Measurements from ENCODE around the gene NTSR2.

NTSR2 gene

DNA sequence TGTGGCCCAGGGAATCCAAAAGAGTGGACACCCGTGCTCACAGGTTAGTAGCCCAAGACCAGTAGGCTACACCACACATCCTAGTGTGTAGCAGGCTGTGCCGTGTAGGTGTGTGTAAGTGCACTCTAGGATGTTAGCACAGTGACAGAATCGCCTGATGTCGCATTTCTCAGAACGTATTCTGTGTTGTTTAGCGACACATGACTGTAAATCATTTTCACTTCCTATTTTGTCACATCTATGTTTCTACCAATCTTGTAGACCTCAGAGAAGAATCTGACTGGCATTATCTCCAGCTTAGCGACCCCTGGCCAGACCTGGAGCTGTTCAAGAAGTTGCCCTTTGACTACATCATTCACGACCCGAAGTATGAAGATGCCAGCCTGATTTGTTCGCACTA, 45.1 kb downstream of the NTSR2 start:
- DNase-seq: no peak

DNA sequence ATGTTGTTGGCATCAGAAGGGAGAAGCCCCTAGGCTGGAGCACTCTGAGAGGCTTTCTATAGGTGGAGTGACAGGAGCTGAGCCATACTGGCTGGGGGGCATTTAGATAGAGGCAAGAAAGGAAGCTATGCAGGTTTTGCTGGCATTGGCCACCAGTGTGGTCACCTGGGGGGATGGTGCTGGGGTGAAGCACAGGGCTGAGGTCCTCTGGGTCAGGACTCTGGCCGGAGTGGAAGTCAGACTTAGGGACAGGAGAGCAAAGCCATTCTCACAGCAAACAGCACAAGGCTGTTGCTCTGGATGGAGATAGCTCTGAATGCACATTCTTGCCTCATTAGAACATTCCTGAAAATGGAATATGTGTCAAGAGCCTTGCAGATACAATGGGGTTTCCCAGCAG, 47.4 kb downstream of the NTSR2 start:
- DNase-seq: no peak

DNA sequence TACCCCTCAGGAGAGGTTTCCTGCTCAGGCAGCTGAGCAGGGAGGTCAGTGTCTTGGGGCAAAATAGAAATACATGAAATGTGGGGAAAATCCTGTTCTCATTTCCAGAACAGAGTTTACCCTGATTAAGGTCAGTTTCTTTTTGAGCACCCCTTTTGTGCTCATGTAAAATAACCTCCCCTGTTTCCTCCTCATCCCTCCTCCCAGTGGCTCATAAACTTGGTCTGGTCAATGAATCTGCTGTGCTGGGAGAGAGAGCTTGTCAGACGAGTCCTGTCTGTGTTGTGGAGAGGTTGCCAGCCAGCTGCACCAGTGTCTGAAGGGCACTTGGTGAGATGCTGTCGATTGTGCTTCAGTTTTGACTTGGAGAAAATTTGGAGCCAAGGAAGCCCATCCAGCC, 48.6 kb downstream of the NTSR2 start:
- DNase-seq: no peak

DNA sequence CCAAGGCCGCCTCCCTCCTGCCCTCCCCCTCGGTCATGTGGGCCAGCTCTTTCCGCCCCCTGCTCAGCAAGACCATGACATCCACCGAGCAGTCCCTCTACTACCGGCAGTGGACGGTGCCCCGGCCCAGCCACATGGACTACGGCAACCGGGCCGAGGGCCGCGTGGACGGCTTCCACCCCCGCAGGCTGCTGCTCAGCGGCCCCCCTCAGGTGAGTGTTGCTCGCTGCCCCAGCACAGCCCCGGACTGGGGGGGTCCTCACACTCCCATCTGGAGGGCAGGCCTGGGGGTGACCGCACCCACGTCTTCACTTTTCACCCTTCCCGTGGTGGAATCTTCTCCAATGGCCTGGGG, 51.3 kb downstream of the NTSR2 start:
- DNase-seq: no peak

DNA sequence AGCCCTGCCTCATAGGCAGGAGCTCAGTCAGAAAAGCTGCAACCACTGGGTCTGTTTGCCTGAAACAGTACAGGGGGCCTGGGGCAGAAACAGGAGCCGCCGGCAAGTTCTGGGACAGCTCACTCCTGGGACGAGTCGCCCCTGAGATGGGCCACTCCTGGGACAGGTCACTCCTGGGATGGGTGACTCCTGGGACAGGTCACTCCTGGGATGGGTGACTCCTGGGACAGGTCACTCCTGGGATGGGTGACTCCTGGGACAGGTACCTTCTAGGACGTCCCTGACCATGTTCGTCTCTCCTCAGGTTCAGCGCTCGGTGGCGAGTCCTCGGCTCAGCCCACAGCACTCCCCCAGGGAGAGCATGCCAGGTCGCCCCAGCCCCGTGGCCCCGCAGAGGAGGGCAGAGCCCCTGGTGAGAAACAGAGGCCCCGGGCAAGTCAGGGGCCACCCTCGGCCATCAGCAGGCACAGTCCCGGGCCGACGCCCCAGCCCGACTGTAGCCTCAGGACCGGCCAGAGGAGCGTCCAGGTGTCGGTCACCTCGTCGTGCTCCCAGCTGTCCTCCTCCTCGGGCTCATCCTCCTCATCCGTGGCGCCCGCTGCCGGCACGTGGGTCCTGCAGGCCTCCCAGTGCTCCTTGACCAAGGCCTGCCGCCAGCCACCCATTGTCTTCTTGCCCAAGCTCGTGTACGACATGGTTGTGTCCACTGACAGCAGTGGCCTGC, 51.8 kb downstream of the NTSR2 start:
- DNase-seq: no peak

DNA sequence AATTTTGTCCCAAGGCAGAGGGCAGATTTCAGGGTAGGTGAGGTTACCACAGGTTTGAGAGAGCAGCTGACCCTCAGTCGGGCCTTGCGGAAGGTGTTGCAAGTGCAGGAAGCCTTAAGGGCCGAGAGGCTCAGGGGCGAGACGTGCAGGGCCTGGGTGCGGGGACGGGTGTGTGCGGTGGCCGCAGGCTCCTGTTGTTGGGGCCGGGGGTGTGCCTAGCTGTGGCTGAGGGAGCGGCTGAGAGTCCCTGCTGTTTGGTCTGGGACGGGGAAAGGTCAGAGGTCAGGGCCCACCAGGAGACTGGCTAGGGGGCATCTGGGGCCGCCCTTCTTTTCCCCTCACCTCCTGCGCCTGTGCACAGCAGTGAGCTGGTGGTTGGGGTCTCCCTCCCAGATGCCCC, 52.5 kb downstream of the NTSR2 start:
- no peak for DNase-seq

DNA sequence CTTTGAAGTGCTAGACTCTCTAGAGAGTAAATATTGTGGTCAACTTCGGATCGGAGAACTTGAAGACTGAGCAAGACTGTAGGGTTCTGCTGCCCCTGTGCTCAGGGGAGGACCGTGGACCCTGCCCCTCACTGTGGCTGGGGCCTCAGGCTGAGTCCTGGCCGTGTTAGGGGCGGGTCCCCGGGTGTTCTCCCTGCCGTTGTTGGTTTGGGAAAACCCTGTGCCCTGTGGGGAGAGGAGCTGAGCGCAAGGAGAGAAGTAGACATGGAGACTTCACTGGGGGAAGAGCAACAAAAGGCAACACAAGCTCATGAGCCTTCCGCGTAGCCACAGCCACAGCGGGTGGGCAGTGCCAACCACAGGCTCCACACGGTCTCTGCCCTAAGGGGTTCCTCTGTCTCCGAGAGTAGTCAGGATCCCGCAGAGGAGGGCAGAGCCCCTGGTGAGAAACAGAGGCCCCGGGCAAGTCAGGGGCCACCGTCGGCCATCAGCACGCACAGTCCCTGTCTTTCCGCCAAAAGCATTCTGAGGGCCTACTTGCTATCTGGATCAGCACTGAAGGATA, 53.1 kb downstream of the NTSR2 start:
- DNase-seq: no peak

DNA sequence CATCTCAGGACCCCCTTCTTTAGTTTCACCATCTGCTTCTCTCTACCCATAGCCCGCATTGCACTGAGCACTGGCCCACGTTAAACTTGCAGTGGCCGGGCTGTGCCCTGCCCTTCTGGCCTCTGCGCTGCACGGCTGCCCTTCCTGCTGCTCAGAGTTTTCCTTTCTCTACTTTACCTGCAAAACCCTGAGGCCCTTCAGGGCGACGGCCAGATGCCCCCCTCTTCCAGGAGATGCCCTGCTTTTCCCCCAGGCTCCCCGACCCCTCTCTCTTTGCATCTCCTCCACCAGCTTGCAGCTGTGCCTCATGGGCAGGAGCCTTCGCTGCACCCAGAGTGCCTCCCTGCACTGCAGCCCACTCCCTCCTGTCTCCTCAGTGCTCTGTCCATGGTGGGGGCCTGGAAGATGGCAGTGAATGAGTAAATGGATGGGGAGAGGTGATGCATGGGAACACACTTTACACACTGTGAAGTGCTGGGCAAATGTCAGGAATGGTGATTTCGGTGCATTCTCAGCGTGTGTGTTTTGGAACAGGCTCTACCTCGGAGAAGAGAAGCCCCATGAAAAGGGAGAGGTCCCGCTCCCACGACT, 53.8 kb downstream of the NTSR2 start:
- no peak for DNase-seq

DNA sequence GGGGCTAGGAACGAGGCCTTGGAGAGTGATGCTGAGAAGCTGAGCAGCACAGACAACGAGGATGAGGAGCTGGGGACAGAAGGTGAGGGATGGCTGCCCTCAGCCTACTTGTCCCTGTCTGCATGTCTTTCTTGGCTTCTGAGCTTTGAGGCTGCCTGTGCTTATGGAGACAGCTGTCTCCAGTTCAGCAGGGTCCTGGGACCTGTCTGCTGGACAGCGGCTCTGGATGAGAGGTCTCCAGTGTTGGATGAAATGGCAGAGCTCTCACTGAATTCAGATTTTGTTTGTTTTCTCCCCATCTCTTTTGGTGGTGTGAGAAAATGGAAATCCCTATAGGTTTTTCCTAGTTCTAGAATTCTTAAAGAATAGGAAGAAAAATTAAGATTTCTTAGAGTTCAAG, 54.8 kb downstream of the NTSR2 start:
- DNase-seq: no peak

DNA sequence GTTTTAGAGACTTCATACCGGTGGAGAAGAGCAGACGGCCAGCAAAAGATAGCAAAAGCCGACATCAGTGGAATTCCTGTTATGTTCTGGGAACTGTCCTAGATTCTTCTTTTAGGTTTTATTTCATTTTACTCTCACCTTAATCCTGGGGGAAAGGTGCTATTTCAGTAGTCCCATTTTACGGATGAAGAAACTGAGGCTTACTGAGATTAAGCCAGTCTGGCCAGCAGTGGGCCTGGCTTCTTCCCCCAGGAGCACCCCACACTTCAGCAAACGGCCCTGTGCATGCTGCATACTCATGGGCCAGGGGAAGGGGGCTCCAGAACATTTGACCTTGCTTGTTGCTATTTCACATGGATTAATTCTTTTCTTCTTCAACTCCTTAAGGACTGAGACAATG, 56.7 kb downstream of the NTSR2 start:
- no peak for DNase-seq

DNA sequence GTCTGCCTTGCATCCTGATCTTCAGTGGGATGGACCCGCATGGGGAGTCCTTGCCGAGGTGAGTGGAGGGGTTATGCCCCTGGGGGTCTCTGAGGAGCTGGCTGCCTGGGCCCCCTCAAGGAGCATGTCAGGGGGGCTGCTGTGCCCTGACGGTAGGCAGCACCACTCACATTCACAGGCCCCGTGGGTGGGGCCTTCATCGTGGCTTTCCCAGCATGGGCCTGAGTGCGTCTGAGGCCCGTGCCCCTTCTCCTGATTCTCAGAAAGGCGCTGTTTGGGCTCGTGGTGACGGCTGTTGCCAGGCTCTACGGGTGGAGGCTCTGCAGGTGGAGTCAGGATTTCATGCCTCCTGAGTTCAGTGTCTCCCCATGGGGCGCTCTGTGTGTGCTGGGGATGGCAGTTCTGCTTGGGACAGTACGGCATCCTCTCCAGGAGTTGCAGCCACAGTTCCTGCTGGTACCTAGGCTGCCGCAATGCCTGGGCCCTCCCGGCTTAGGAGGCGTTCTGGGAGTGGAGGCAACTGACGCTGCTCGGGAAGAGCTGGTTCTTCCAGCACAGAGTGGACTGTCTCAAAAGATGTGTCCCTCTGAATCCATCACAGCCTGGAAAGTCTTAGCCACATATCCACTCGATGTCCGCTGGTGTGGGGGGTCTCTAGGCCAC, 57.3 kb downstream of the NTSR2 start:
- DNase-seq: no peak

DNA sequence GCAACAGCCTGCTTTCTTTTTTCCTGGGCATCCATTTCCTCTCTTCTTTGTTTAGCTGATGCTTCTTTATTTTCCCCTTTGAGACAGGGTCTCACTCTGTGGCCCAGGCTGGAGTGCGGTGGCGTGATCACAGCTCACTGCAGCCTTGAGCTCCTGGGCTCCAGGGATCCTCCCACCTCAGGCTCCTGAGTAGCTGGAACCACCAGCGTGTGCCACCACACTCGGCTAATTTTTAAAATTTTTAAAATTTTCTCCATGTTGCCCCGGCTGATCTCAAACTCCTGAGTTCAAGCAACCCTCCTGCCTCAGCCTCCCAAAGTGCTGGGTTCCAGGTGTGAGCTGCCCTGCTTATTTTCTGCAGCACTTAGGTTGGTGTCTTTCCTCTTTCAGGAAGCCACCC, 58.7 kb downstream of the NTSR2 start:
- no peak for DNase-seq

DNA sequence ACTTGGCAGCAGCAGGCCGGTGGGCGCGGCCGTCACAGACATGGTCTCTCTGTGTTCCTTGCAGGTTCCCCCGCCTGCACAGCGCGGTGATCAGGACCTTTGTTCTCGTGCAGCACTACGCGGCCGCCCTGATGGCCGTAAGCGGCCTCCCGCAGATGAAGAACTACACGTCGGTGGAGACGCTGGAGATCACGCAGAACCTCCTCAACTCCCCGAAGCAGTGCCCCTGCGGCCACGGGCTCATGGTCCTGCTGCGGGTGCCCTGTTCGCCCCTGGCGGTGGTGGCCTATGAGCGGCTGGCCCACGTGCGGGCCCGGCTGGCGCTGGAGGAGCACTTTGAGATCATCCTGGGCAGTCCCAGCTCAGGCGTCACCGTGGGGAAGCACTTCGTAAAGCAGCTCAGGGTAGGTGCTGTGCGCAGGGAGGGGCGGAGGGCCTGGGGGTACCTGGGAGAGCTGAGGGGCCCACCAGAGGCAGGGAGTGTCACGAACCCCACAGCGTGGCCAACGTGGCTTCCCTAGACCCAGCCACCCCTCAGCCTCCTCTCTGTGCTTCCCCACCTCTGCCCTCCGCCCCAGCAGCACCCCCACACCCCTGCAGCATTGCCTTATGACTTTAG, 59.3 kb downstream of the NTSR2 start:
- no peak for DNase-seq
